T-helper 1 cell treated with Interleukin-12 subunit alpha and Interleukin-12 subunit beta and Interleukin-4 antibody, amounts not matched to agents 30 μg/mL and 1 μg/mL, for 36 hours (primary cell): ENCODE data around the gene NUP107.

ENCODE experiments used
- H3K27ac Mint-ChIP-seq: one replicate; pipeline ENCODE4 v1.8.0; 2021; ENCODE audit warnings: mild to moderate bottlenecking, mixed read lengths
- H3K27me3 Mint-ChIP-seq: one replicate; pipeline ENCODE4 v1.8.0; 2021; ENCODE audit warnings: low read depth, mixed read lengths
- H3K36me3 Mint-ChIP-seq: one replicate; pipeline ENCODE4 v1.8.0; 2021; ENCODE audit warnings: low read depth, mixed read lengths
- H3K4me1 Mint-ChIP-seq: one replicate; pipeline ENCODE4 v1.8.0; 2021; ENCODE audit warnings: low read depth, mixed read lengths
- H3K4me3 Mint-ChIP-seq: one replicate; pipeline ENCODE4 v1.8.0; 2021; ENCODE audit warnings: mild to moderate bottlenecking, moderate library complexity, mixed read lengths
- H3K9me3 Mint-ChIP-seq: one replicate; pipeline ENCODE4 v1.8.0; 2021; ENCODE audit warnings: mixed read lengths

The NUP107 gene

GRCh38 chr12:68791897-68792481 lies 105.2 kb downstream of the NUP107 start:
- peaks cover 5% of the 10 kb centered on the region for H3K4me1 Mint-ChIP-seq
- H3K36me3 Mint-ChIP-seq: no peaks in the 10 kb centered on the region
- no peak overlapping the region for H3K4me3 Mint-ChIP-seq
- H3K9me3 Mint-ChIP-seq: no peaks in the 10 kb centered on the region
- no peak overlapping the region for H3K27ac Mint-ChIP-seq
- H3K27me3 Mint-ChIP-seq: no peaks in the 10 kb centered on the region

- Mint-ChIP-seq H3K27ac (no peak overlapping the region), H3K36me3 (no peaks in the 10 kb centered on the region), H3K4me3 (no peak overlapping the region), H3K9me3 (no peaks in the 10 kb centered on the region), H3K27me3 (no peaks in the 10 kb centered on the region), H3K4me1 (peaks cover 4% of the 10 kb centered on the region)
Measured at GRCh38 chr12:68792952-68793351, 106.2 kb downstream of the NUP107 start.

GRCh38 chr12:68793436-68793835 lies 106.7 kb downstream of the NUP107 start:
- Mint-ChIP-seq H3K4me1 (peaks cover 4% of the 10 kb centered on the region), H3K36me3 (no peaks in the 10 kb centered on the region), H3K27ac (no peak overlapping the region), H3K27me3 (no peaks in the 10 kb centered on the region), H3K4me3 (no peak overlapping the region), H3K9me3 (no peaks in the 10 kb centered on the region)

GRCh38 chr12:68793975-68794652 lies 107.3 kb downstream of the NUP107 start:
- no peaks in the 10 kb centered on the region for H3K9me3 Mint-ChIP-seq
- H3K27me3 Mint-ChIP-seq: no peaks in the 10 kb centered on the region
- peaks cover 4% of the 10 kb centered on the region for H3K4me1 Mint-ChIP-seq
- no peaks in the 10 kb centered on the region for H3K36me3 Mint-ChIP-seq
- H3K27ac Mint-ChIP-seq: no peak overlapping the region
- H3K4me3 Mint-ChIP-seq: no peak overlapping the region

GRCh38 chr12:68794653-68795251 lies 108.0 kb downstream of the NUP107 start:
- no peak overlapping the region for H3K27ac Mint-ChIP-seq
- H3K4me1 Mint-ChIP-seq: peaks cover 2% of the 10 kb centered on the region
- H3K36me3 Mint-ChIP-seq: no peaks in the 10 kb centered on the region
- no peaks in the 10 kb centered on the region for H3K27me3 Mint-ChIP-seq
- no peak overlapping the region for H3K4me3 Mint-ChIP-seq
- no peaks in the 10 kb centered on the region for H3K9me3 Mint-ChIP-seq
